NT2/D1 (cell line): Measurements from ENCODE around the gene COA1.

Experiments used
- SUZ12 ChIP-seq: IDR thresholded peaks from 2 replicates; pipeline ENCODE4 v1.6.1; 2011; ENCODE audit not compliant: insufficient read length, insufficient read depth; ENCODE audit errors: extremely low read depth
- ZNF274 ChIP-seq: IDR thresholded peaks from 2 replicates; pipeline ENCODE4 v1.6.1; 2011; ENCODE audit warnings: mild to moderate bottlenecking, low read depth, low read length

- TF ChIP-seq SUZ12, result no peak
- TF ChIP-seq ZNF274, result no peak
Measured at GRCh38 chr7:43626695-43627094, 102.6 kb downstream of the COA1 start.
